HUES48 (cell line): ENCODE measurements around the gene LAMA2.

ENCODE experiments used
- H3K27ac ChIP-seq: one replicate; pipeline ENCODE4 v1.7.0; 2013; ENCODE audit warnings: low read depth, low read length, inconsistent platforms
- H3K27me3 ChIP-seq: 2 replicates; pipeline ENCODE4 v1.6.1; 2013; ENCODE audit warnings: mild to moderate bottlenecking, low read length; ENCODE audit not compliant: control insufficient read depth, insufficient read depth
- H3K36me3 ChIP-seq: 2 replicates; pipeline ENCODE4 v1.6.1; 2013; ENCODE audit warnings: low read length; ENCODE audit not compliant: control insufficient read depth, insufficient read depth
- H3K4me1 ChIP-seq: 2 replicates; pipeline ENCODE4 v1.6.1; 2013; ENCODE audit warnings: mild to moderate bottlenecking, low read length; ENCODE audit not compliant: control insufficient read depth, insufficient read depth
- H3K4me3 ChIP-seq: 2 replicates; pipeline ENCODE4 v1.5.1; 2013; ENCODE audit warnings: mild to moderate bottlenecking, low read depth, low read length
- H3K9ac ChIP-seq: 2 replicates; pipeline ENCODE4 v1.6.1; 2013; ENCODE audit warnings: mild to moderate bottlenecking, low read depth, low read length, moderate library complexity
- H3K9me3 ChIP-seq: 2 replicates; pipeline ENCODE4 v1.6.1; 2013; ENCODE audit warnings: low read length; ENCODE audit not compliant: control insufficient read depth, insufficient read depth

LAMA2 gene

DNA sequence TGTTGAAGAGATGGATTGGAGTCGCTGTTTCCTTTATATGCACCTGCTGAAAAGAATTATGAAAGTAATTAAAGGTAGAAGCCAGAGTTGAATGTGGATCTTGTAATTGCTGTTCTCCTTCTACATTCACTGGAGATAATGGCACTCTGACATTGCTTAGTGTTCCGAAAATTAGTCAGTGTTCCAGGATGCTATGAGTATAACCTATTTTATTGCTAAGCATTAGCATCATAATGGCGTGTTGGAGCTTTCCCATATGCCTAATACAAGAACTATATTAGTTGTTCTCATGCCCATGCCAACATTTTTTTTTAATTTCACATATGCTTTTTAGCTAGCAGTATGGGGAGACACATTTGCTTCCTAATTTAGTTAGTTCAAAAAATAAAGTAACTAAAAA lies 590.6 kb downstream of the LAMA2 start:
- H3K9me3 ChIP-seq: no peaks in the 10 kb centered on the region
- no peaks in the 10 kb centered on the region for H3K27me3 ChIP-seq
- no peak overlapping the region for H3K9ac ChIP-seq
- no peaks in the 10 kb centered on the region for H3K36me3 ChIP-seq
- no peaks in the 10 kb centered on the region for H3K4me1 ChIP-seq
- H3K4me3 ChIP-seq: no peak overlapping the region
- no peak overlapping the region for H3K27ac ChIP-seq

DNA sequence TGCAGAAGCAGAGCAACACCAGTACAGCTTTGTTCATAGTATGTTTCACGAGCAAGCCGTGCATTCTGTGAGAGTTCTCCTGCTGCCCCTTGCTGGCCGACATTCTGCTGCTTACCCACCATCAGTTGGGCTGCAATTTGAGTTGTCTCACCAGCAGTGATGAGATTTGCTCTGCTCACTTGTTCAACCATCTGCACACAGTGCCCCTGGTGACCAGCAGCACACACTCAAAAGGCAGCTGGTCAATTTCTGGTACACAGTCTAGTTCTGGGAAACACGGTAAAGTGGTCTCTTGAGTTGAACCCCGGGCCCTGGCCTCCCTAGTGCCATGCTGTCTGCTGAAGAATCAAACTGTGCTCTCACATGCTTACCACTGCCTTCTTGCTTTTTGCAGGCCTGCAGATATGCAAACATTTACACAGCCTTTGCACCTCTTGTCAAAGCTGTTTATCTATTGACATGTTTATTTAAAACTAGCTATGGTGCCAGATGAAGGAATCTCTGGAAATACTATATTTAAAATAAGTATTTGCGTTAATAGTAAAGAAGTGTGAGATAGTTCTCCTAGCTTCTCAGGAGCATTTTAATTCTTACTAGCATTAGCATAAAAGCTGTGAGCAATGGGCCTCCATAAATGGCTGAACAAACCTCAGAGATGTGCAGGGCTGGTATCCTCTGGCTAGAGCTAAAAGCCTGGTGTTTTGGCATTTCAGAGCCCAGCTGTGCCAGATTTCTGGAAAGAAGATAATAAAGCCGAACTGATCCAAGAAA lies 592.7 kb downstream of the LAMA2 start:
- Histone ChIP-seq H3K27ac (no peak overlapping the region), H3K4me3 (no peak overlapping the region), H3K36me3 (no peaks in the 10 kb centered on the region), H3K9me3 (no peaks in the 10 kb centered on the region), H3K4me1 (no peaks in the 10 kb centered on the region), H3K27me3 (no peaks in the 10 kb centered on the region), H3K9ac (no peak overlapping the region)

DNA sequence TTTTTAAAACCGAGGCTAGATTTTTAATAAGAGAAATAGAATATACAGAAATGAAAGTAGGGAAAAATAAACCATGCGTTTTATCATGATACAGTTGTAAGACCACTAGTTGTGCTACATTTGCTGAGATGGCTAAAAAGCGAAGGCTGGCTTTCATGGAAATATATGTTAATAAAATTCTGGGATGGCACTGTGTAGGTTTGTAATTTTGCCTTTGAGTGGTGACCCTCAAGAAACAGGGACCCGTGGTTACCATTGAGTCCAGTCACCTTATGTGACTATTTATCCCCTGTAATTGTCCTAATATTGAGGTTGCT lies 593.3 kb downstream of the LAMA2 start:
- Histone ChIP-seq H3K4me3 (no peak overlapping the region), H3K9me3 (no peaks in the 10 kb centered on the region), H3K9ac (no peak overlapping the region), H3K4me1 (no peaks in the 10 kb centered on the region), H3K27me3 (no peaks in the 10 kb centered on the region), H3K36me3 (no peaks in the 10 kb centered on the region), H3K27ac (no peak overlapping the region)

DNA sequence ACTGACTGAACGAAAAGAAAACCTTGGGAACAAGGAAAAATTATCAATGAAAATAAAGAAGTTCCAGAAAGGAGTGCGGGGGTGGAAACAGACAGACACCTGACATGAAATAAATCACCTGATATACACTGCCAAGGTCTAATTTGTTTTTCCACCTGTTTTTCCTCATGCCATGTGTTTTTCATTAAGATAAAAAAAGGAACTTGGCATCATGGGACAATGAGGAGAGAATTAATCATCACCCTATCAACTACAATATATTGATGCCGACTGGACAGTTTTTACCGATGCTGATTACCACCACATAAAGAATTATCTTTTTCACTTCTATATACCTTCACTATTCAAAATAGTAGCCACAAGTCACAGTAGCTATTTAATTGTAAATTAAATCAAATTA lies 593.9 kb downstream of the LAMA2 start:
- H3K4me3 ChIP-seq: no peak overlapping the region
- no peaks in the 10 kb centered on the region for H3K36me3 ChIP-seq
- no peaks in the 10 kb centered on the region for H3K4me1 ChIP-seq
- no peaks in the 10 kb centered on the region for H3K27me3 ChIP-seq
- no peak overlapping the region for H3K27ac ChIP-seq
- no peaks in the 10 kb centered on the region for H3K9me3 ChIP-seq
- H3K9ac ChIP-seq: no peak overlapping the region

DNA sequence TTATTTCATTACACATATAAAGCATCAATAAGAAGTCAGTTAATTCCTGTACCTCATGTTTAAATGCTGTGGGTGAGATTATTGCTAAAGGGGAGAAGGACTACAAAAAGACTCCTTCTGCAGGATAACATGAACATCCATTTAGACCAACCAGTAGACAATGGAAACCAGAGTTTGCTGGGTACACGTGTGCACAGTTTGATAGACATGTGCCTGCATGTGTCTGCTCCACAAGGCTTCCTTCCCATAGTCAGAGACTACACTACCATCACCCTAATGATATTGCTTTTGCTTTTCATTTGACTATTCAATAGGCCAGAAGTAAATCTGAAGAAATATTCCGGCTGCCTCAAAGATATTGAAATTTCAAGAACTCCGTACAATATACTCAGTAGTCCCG lies 595.4 kb downstream of the LAMA2 start:
- Histone ChIP-seq H3K27me3 (no peaks in the 10 kb centered on the region), H3K9ac (no peak overlapping the region), H3K9me3 (no peaks in the 10 kb centered on the region), H3K4me1 (no peaks in the 10 kb centered on the region), H3K27ac (no peak overlapping the region), H3K4me3 (no peak overlapping the region), H3K36me3 (no peaks in the 10 kb centered on the region)

DNA sequence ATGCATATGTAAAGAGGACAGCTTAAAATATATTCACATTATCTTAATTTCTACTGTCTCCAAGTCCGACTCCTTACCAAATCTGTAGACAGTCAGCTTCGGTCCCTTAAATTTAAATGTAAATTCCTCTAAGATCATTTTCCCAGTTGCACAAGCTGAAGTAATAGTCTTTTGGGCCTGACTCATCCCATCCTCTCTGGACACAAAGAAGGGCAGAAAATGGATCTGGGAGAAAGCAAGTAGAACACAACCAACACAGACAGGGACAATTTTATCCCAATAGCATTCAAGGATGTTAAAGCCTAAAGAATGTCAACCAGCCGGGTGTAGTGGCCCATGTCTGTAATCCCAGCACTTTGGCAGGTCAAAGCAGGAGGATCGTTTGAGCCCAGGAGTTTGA lies 598.8 kb downstream of the LAMA2 start:
- Histone ChIP-seq H3K9me3 (no peaks in the 10 kb centered on the region), H3K9ac (no peak overlapping the region), H3K27me3 (no peaks in the 10 kb centered on the region), H3K27ac (no peak overlapping the region), H3K36me3 (no peaks in the 10 kb centered on the region), H3K4me1 (no peaks in the 10 kb centered on the region), H3K4me3 (no peak overlapping the region)

DNA sequence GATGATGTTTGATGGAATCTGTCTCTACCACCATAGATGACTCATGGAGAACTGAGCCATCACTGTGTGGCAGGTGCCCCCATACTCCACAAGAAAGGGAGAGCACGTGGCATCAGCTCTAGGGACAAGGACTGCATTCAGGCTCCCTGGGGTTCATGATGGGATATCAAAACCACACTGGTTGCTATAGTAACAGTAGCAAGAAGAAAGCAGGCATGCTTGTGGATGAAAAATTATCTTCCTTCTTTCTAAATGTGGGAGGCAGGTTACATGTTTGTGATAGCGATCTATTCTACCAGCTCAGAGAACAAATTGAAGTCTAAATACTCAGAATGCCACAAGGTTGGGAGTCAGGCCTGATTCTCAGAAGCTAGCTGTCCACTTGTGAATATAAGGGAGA lies 602.8 kb downstream of the LAMA2 start:
- no peaks in the 10 kb centered on the region for H3K36me3 ChIP-seq
- H3K27me3 ChIP-seq: no peaks in the 10 kb centered on the region
- peaks cover 9% of the 10 kb centered on the region; the same call in 1 of the 2 replicates for H3K4me1 ChIP-seq
- no peaks in the 10 kb centered on the region for H3K9me3 ChIP-seq
- H3K27ac ChIP-seq: no peak overlapping the region
- no peak overlapping the region for H3K4me3 ChIP-seq
- H3K9ac ChIP-seq: no peak overlapping the region

DNA sequence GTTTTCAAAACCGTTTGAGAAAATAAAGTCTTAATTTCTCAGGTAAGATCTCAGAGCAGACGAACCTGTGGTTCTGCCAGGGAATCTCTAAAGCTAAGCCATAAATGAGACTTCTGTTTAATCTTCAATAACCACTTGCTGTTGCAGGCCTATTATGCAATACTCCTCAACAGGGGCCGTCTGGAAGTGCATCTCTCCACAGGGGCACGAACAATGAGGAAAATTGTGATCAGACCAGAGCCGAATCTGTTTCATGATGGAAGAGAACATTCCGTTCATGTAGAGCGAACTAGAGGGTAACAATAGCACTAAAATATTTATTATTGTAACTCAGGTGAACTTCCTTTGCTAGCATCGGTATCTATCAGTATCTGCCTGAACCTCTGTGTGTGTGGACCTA lies 603.4 kb downstream of the LAMA2 start:
- H3K27ac ChIP-seq: no peak overlapping the region
- no peaks in the 10 kb centered on the region for H3K9me3 ChIP-seq
- H3K4me3 ChIP-seq: no peak overlapping the region
- H3K27me3 ChIP-seq: no peaks in the 10 kb centered on the region
- H3K36me3 ChIP-seq: no peaks in the 10 kb centered on the region
- no peak overlapping the region for H3K9ac ChIP-seq
- H3K4me1 ChIP-seq: peaks cover 15% of the 10 kb centered on the region; the same call in 1 of the 2 replicates

DNA sequence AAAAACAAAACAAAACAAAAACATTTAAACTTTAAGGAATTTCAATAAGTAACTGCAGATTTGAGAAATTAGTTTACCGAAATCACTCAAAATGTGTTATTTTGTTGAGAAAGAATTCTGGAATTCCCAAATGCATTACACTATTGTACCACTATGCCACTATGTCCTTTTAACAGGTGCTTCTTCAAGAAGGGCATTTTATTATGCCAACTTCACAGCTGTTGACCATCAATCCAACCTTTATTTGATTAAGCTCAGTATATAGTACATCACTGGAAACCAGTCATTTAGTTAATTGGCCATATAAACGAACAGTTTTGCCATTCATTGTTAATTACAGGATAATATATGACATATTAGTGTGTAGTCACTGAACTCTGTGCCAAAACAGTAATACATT lies 605.4 kb downstream of the LAMA2 start:
- no peak overlapping the region for H3K9ac ChIP-seq
- H3K36me3 ChIP-seq: no peaks in the 10 kb centered on the region
- no peak overlapping the region for H3K4me3 ChIP-seq
- no peaks in the 10 kb centered on the region for H3K27me3 ChIP-seq
- peaks cover 19% of the 10 kb centered on the region; the same call in 1 of the 2 replicates for H3K4me1 ChIP-seq
- no peaks in the 10 kb centered on the region for H3K9me3 ChIP-seq
- H3K27ac ChIP-seq: no peak overlapping the region

DNA sequence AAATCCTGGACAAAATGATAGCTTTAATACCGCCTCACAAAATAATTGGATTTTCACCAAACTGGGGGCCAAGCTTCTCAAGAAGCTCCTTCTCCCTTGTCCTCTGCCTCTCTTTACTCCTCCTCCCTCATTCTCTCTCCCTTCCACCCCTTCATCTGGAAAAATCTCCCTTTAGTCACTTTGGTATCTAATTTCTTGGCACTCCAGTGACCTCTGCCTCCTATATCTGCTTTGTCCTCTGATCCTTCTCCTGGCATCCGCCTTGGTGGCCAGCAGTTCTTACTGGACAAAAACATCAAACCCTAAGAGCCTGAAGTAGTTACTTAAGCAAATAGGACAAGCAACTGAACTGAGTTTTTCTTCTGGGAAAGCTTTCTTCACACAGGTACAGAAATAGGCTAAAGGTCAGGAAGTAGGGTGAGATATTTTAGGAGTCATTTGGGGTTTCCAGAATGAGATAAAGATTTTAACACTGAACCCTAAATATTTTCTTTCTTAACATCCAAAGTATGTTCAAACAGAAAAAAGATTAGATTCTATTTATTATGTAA lies 606.4 kb downstream of the LAMA2 start:
- Histone ChIP-seq H3K9me3 (no peaks in the 10 kb centered on the region), H3K4me1 (peaks cover 19% of the 10 kb centered on the region; the same call in 1 of the 2 replicates), H3K27me3 (no peaks in the 10 kb centered on the region), H3K4me3 (no peak overlapping the region), H3K9ac (no peak overlapping the region), H3K27ac (no peak overlapping the region), H3K36me3 (no peaks in the 10 kb centered on the region)

DNA sequence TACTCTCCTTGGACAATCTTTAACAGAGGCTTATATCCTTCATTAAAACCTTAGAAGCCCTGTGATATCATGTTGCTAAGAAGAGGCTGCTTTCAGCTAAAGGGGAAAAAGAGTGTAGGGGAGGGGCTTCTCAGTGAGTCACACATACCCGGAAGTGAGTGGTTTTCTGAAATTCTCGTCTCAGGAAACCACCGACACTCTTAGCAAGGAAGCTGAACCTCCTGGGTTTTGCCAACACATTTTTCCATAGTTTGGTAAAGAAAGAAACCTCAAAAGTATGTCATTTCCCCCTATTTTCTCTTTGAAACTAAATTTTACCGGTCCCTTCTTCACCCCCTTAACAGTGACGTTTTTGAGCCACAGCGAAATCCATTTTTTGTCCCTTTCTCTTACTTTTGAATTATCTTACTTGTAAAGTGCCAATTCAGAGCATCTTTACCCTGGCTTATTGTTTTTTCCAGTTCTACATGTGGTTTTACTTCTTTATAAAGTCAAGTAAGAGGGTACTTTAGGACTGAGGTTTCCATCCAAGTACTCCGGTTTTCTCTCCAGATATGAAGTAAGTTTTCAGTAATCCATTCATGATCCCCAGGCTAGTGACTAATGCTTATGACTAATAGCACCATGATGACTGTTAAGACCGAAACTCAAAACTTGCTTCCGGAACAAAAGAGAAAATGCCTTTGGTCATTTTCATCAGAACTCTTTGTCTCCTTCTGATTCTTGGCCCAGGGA lies 607.8 kb downstream of the LAMA2 start:
- peaks cover 19% of the 10 kb centered on the region; the same call in 1 of the 2 replicates for H3K4me1 ChIP-seq

More for the DNA sequence above, 607.8 kb downstream of the LAMA2 start:
- H3K36me3 ChIP-seq: no peaks in the 10 kb centered on the region
- H3K27me3 ChIP-seq: no peaks in the 10 kb centered on the region
- H3K9ac ChIP-seq: peak overlapping the region; percentile 35; the same call in 1 of the 2 replicates
- H3K9me3 ChIP-seq: no peaks in the 10 kb centered on the region
- peak overlapping the region; percentile 79 for H3K27ac ChIP-seq
- no peak overlapping the region for H3K4me3 ChIP-seq
